Measurements from ENCODE around the gene FRZB. TPM values are rescaled to one million over a fixed set of nuclear protein-coding genes. Genes with fewer than 3 reads are reported as not detected.
"Not testable (repeated sequence)": the region's sequence is repeated elsewhere in the genome, so short reads cannot be mapped to it uniquely, and the experiment has no call there.

FRZB gene
- total RNA-seq, 2 experiments from 2014 or later, result not detected

GRCh38 chr2:182880100-182880499 is 13.7 kb upstream of the FRZB start:
- H3K27ac Mint-ChIP-seq; POLR2A ChIA-PET; CTCF ChIA-PET; H3K4me1 Mint-ChIP-seq; H3K36me3 Mint-ChIP-seq (ENCODE audit: low read depth); H3K4me3 Mint-ChIP-seq; DNase-seq: not testable (repeated sequence)
- peaks cover 12% of the 10 kb centered on the region for H3K27me3 Mint-ChIP-seq
- H3K9me3 Mint-ChIP-seq, result peaks cover 11% of the 10 kb centered on the region

- H3K4me3 Mint-ChIP-seq; CTCF ChIA-PET; H3K4me1 Mint-ChIP-seq; H3K27ac Mint-ChIP-seq; DNase-seq; POLR2A ChIA-PET; H3K36me3 Mint-ChIP-seq (ENCODE audit: low read depth): not testable (repeated sequence)
- peaks cover 17% of the 10 kb centered on the region for H3K27me3 Mint-ChIP-seq
- H3K9me3 Mint-ChIP-seq, result peaks cover 14% of the 10 kb centered on the region
Measured at GRCh38 chr2:182876653-182877052, 10.2 kb upstream of the FRZB start.

- Mint-ChIP-seq H3K4me3 (no peak overlapping the region), H3K4me1 (peaks cover 22% of the 10 kb centered on the region), H3K27ac (no peak overlapping the region), H3K9me3 (peaks cover 4% of the 10 kb centered on the region), H3K36me3 (ENCODE audit: low read depth) (peaks cover 3% of the 10 kb centered on the region), H3K27me3 (peaks cover 49% of the 10 kb centered on the region)
- no peak for DNase-seq
- POLR2A ChIA-PET, result no interaction called here
- CTCF ChIA-PET, result no interaction called here
Measured at GRCh38 chr2:182870227-182870626, 3.8 kb upstream of the FRZB start.

GRCh38 chr2:182868054-182868796 is 1.8 kb upstream of the FRZB start:
- ChIA-PET CTCF (interaction anchor here (0.7 to 1.0 kb wide), 2 partner anchors 9 to 137 kb away, joined by 3 to 4 read pairs; no protein-coding TSS in a partner anchor), POLR2A (no interaction called here)
- H3K36me3 Mint-ChIP-seq (ENCODE audit: low read depth), result peaks cover 3% of the 10 kb centered on the region
- no peak overlapping the region for H3K27ac Mint-ChIP-seq
- no peak overlapping the region for H3K4me3 Mint-ChIP-seq
- peaks cover 67% of the 10 kb centered on the region for H3K27me3 Mint-ChIP-seq
- DNase-seq, result no peak
- H3K4me1 Mint-ChIP-seq, result peaks cover 22% of the 10 kb centered on the region
- H3K9me3 Mint-ChIP-seq, result peaks cover 4% of the 10 kb centered on the region

- Mint-ChIP-seq H3K27ac (no peak overlapping the region), H3K9me3 (no peaks in the 10 kb centered on the region), H3K4me3 (no peak overlapping the region), H3K27me3 (peaks cover 67% of the 10 kb centered on the region), H3K4me1 (peaks cover 22% of the 10 kb centered on the region), H3K36me3 (ENCODE audit: low read depth) (peaks cover 3% of the 10 kb centered on the region)
- POLR2A ChIA-PET, result no interaction called here
- DNase-seq, result no peak
- CTCF ChIA-PET, result interaction anchor here (0.6 to 1.0 kb wide), 3 partner anchors 8 to 136 kb away, joined by 3 to 4 read pairs (median 3); no protein-coding TSS in a partner anchor
Measured at GRCh38 chr2:182867426-182868053, 1.1 kb upstream of the FRZB start.

- H3K4me1 Mint-ChIP-seq, result peaks cover 22% of the 10 kb centered on the region
- ChIA-PET CTCF (no interaction called here), POLR2A (no interaction called here)
- no peak overlapping the region for H3K27ac Mint-ChIP-seq
- H3K9me3 Mint-ChIP-seq, result no peaks in the 10 kb centered on the region
- H3K36me3 Mint-ChIP-seq (ENCODE audit: low read depth), result peaks cover 3% of the 10 kb centered on the region
- H3K4me3 Mint-ChIP-seq, result peak overlapping the region; percentile 31
- no peak for DNase-seq
- H3K27me3 Mint-ChIP-seq, result peaks cover 67% of the 10 kb centered on the region
Measured at GRCh38 chr2:182866095-182866460, 359 bp downstream of the FRZB start.

- POLR2A ChIA-PET, result no interaction called here
- Mint-ChIP-seq H3K4me3 (no peak overlapping the region), H3K4me1 (peaks cover 22% of the 10 kb centered on the region), H3K36me3 (ENCODE audit: low read depth) (peaks cover 3% of the 10 kb centered on the region), H3K27me3 (peaks cover 73% of the 10 kb centered on the region), H3K9me3 (no peaks in the 10 kb centered on the region), H3K27ac (no peak overlapping the region)
- CTCF ChIA-PET, result no interaction called here
- DNase-seq, result no peak
Measured at GRCh38 chr2:182864949-182865570, 1.4 kb downstream of the FRZB start.

GRCh38 chr2:182863642-182864041 is 2.8 kb downstream of the FRZB start:
- H3K36me3 Mint-ChIP-seq (ENCODE audit: low read depth), result peaks cover 3% of the 10 kb centered on the region
- no peak for DNase-seq
- CTCF ChIA-PET, result no interaction called here
- peaks cover 22% of the 10 kb centered on the region for H3K4me1 Mint-ChIP-seq
- H3K4me3 Mint-ChIP-seq, result no peak overlapping the region
- POLR2A ChIA-PET, result no interaction called here
- no peak overlapping the region for H3K27ac Mint-ChIP-seq
- no peaks in the 10 kb centered on the region for H3K9me3 Mint-ChIP-seq
- peaks cover 64% of the 10 kb centered on the region for H3K27me3 Mint-ChIP-seq

- POLR2A ChIA-PET, result no interaction called here
- peaks cover 10% of the 10 kb centered on the region for H3K4me1 Mint-ChIP-seq
- H3K36me3 Mint-ChIP-seq (ENCODE audit: low read depth), result peaks cover 3% of the 10 kb centered on the region
- H3K27me3 Mint-ChIP-seq, result peaks cover 52% of the 10 kb centered on the region
- DNase-seq, result no peak
- H3K9me3 Mint-ChIP-seq, result no peaks in the 10 kb centered on the region
- CTCF ChIA-PET, result no interaction called here
- no peak overlapping the region for H3K27ac Mint-ChIP-seq
- no peak overlapping the region for H3K4me3 Mint-ChIP-seq
Measured at GRCh38 chr2:182862091-182862490, 4.3 kb downstream of the FRZB start.

GRCh38 chr2:182860858-182861257 is 5.6 kb downstream of the FRZB start:
- H3K4me1 Mint-ChIP-seq, result peaks cover 3% of the 10 kb centered on the region
- POLR2A ChIA-PET, result no interaction called here
- no peak for DNase-seq

GRCh38 chr2:182858671-182859070 is 7.8 kb downstream of the FRZB start:
- Mint-ChIP-seq H3K9me3 (no peaks in the 10 kb centered on the region), H3K27ac (no peak overlapping the region), H3K36me3 (ENCODE audit: low read depth) (no peaks in the 10 kb centered on the region), H3K4me1 (no peaks in the 10 kb centered on the region), H3K4me3 (no peak overlapping the region), H3K27me3 (peaks cover 27% of the 10 kb centered on the region)
- CTCF ChIA-PET, result no interaction called here
- POLR2A ChIA-PET, result no interaction called here
- DNase-seq, result no peak

More at GRCh38 chr2:182860858-182861257, 5.6 kb downstream of the FRZB start:
- H3K27me3 Mint-ChIP-seq, result peaks cover 47% of the 10 kb centered on the region
- CTCF ChIA-PET, result no interaction called here
- peaks cover 3% of the 10 kb centered on the region for H3K36me3 Mint-ChIP-seq (ENCODE audit: low read depth)
- H3K4me3 Mint-ChIP-seq, result no peak overlapping the region
- H3K27ac Mint-ChIP-seq, result no peak overlapping the region
- no peaks in the 10 kb centered on the region for H3K9me3 Mint-ChIP-seq

GRCh38 chr2:182855376-182855775 is 11.1 kb downstream of the FRZB start:
- H3K9me3 Mint-ChIP-seq, result no peaks in the 10 kb centered on the region
- no peak overlapping the region for H3K27ac Mint-ChIP-seq
- POLR2A ChIA-PET, result no interaction called here
- no peak for DNase-seq
- CTCF ChIA-PET, result no interaction called here
- no peaks in the 10 kb centered on the region for H3K36me3 Mint-ChIP-seq (ENCODE audit: low read depth)
- peaks cover 19% of the 10 kb centered on the region for H3K27me3 Mint-ChIP-seq
- no peaks in the 10 kb centered on the region for H3K4me1 Mint-ChIP-seq
- H3K4me3 Mint-ChIP-seq, result no peak overlapping the region

- no peak for DNase-seq
- Mint-ChIP-seq H3K27ac (no peak overlapping the region), H3K27me3 (peaks cover 20% of the 10 kb centered on the region), H3K36me3 (ENCODE audit: low read depth) (no peaks in the 10 kb centered on the region), H3K9me3 (no peaks in the 10 kb centered on the region), H3K4me1 (no peaks in the 10 kb centered on the region), H3K4me3 (no peak overlapping the region)
- CTCF ChIA-PET, result no interaction called here
- POLR2A ChIA-PET, result no interaction called here
Measured at GRCh38 chr2:182854375-182855105, 11.9 kb downstream of the FRZB start.
